ENCODE data around the gene MTRF1.

DNA sequence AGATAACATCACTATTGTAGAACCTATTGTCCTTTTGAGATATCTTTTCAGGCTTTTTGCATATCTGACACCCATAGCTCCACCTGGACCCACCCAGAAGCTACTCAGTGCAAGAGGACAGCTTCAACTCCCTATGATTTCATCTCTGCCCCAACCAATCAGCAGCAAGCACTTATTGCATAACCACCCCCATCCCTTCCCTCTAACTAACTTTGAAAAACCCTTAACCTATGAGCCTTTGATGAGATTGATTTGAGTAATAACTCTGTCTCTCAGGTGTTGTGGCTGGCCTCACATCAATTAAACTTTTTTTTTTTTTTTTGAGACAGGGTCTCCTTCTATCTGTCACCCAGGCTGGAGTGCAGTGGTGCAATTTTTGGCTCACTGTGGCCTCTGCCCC lies 13.4 kb upstream of the MTRF1 start:
- TF ChIP-seq, protein P1, sequence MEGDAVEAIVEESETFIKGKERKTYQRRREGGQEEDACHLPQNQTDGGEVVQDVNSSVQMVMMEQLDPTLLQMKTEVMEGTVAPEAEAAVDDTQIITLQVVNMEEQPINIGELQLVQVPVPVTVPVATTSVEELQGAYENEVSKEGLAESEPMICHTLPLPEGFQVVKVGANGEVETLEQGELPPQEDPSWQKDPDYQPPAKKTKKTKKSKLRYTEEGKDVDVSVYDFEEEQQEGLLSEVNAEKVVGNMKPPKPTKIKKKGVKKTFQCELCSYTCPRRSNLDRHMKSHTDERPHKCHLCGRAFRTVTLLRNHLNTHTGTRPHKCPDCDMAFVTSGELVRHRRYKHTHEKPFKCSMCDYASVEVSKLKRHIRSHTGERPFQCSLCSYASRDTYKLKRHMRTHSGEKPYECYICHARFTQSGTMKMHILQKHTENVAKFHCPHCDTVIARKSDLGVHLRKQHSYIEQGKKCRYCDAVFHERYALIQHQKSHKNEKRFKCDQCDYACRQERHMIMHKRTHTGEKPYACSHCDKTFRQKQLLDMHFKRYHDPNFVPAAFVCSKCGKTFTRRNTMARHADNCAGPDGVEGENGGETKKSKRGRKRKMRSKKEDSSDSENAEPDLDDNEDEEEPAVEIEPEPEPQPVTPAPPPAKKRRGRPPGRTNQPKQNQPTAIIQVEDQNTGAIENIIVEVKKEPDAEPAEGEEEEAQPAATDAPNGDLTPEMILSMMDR (IDR thresholded peaks at IDR 0.05): no peak
- TF ChIP-seq POLR2A (IDR thresholded peaks at IDR 0.05): no peak

All from right lobe of liver (tissue), 4 donors.